HCT116 (cell line): Measurements from ENCODE around the gene NUDT2. TPM values are rescaled to one million over a fixed set of nuclear protein-coding genes. Genes with fewer than 3 reads are reported as not detected.
A peak's percentile ranks its signal among the peaks of the same experiment; 100 is the strongest.

ENCODE experiments used
- ATAC-seq: fragments of 200-7000 bp; cut with Tn5 transposase; 2 replicates; pipeline ENCODE4 v1.9.1; 2020; ENCODE audit warnings: mild to moderate bottlenecking, moderate library complexity
- BruUV-seq: library from RNA; stranded (reverse); fragments of 400-500 nt; replicated peaks from 2 replicates; lab custom pipeline; 2021; lab: Mats Ljungman, UMichigan
- CTCF ChIA-PET: fragments of 300-600 bp; sonication (Branson Sonifier 250); formaldehyde crosslinking; loops from one replicate; lab custom pipeline; 2021; ENCODE audit warnings: antibody characterized with exemption; lab: Charles Lee
- POLR2A ChIA-PET: fragments of 300-600, 350-600 bp; sonication (Branson Sonifier 250); formaldehyde crosslinking; loops from one replicate; lab custom pipeline; 2021; ENCODE audit warnings: antibody characterized with exemption; lab: Charles Lee
- RAD21 ChIA-PET, 2 experiments: fragments of 300-600 bp; sonication (Branson Sonifier 250); formaldehyde crosslinking; loops; one replicate each; lab custom pipeline; 2023; ENCODE audit warnings: low total read pairs in 2 of 2; ENCODE audit not compliant: uncharacterized antibody in 2 of 2, unreplicated experiment in 2 of 2, low non-redundant PET in 1 of 2; lab: Charles Lee
- DNase-seq: peaks from one replicate; pipeline ENCODE4 v3.0.0-alpha.2; 2010; ENCODE audit warnings: low read depth, low spot score
- H2AFZ ChIP-seq: fragments of 200-600 bp; shearing (Covaris generic), sonication (generic); 2 replicates; pipeline ENCODE4 v1.6.1; 2017; ENCODE audit warnings: low read depth, mixed run types, mixed read lengths, antibody characterized with exemption, low read length; ENCODE audit not compliant: poor library complexity, severe bottlenecking
- H3K27ac ChIP-seq: 2 replicates; pipeline ENCODE4 v1.5.1; 2012; ENCODE audit warnings: low read depth, low read length
- H3K27me3 ChIP-seq: fragments of 200-600 bp; sonication (generic); 2 replicates; pipeline ENCODE4 v1.6.1; 2016; ENCODE audit warnings: mixed run types, low read length, mixed read lengths; ENCODE audit not compliant: insufficient read depth
- H3K36me3 ChIP-seq, 2 experiments: fragments of 200-500 bp in 1 of 2; fragments of 200-600 bp in 1 of 2; sonication (Bioruptor generic) in 1 of 2; sonication (generic) in 1 of 2; 2 replicates each; pipeline versions ENCODE4 v1.5.1 to v1.6.1; 2014 to 2016; ENCODE audit warnings: low read length in 2 of 2, inconsistent platforms in 1 of 2, mixed read lengths in 1 of 2, mixed run types in 1 of 2; ENCODE audit not compliant: insufficient read depth in 2 of 2, control insufficient read depth in 1 of 2
- H3K4me1 ChIP-seq, 2 experiments: fragments of 200-600 bp in 1 of 2; sonication (generic) in 1 of 2; 2 replicates each; pipeline versions ENCODE4 v1.5.1 to v1.6.1; 2012 to 2017; ENCODE audit warnings: low read length in 2 of 2, inconsistent platforms in 1 of 2, mild to moderate bottlenecking in 1 of 2, mixed read lengths in 1 of 2, mixed run types in 1 of 2, moderate library complexity in 1 of 2; ENCODE audit not compliant: insufficient read depth in 2 of 2, control insufficient read depth in 1 of 2
- H3K4me2 ChIP-seq: fragments of 200-600 bp; sonication (generic); 2 replicates; pipeline ENCODE4 v1.6.1; 2017; ENCODE audit warnings: mixed run types, low read length, mixed read lengths
- H3K4me3 ChIP-seq, 2 experiments: fragments of 200-600 bp in 1 of 2; sonication (generic) in 1 of 2; replicated peaks in 1 of 2; 2 replicates each; pipeline ENCODE4 v1.5.1; 2011 to 2016; ENCODE audit warnings: low read length in 2 of 2, control low read depth in 1 of 2, low read depth in 1 of 2, mild to moderate bottlenecking in 1 of 2, mixed read lengths in 1 of 2, mixed run types in 1 of 2
- H3K79me2 ChIP-seq: fragments of 200-600 bp; sonication (generic); 2 replicates; pipeline ENCODE4 v1.6.1; 2017; ENCODE audit warnings: mild to moderate bottlenecking, mixed run types, low read length, moderate library complexity, mixed read lengths; ENCODE audit not compliant: insufficient read depth
- H3K9ac ChIP-seq: fragments of 200-600 bp; sonication (generic); 2 replicates; pipeline ENCODE4 v1.6.1; 2016; ENCODE audit warnings: low read length, mixed read lengths
- H3K9me2 ChIP-seq: fragments of 200-600 bp; sonication (generic), shearing (Covaris generic); 2 replicates; pipeline ENCODE4 v1.6.1; 2017; ENCODE audit warnings: mixed run types, mild to moderate bottlenecking, moderate library complexity; ENCODE audit not compliant: insufficient read depth
- H3K9me3 ChIP-seq, 2 experiments: fragments of 200-500 bp in 1 of 2; fragments of 200-600 bp in 1 of 2; sonication (Bioruptor generic) in 1 of 2; sonication (generic) in 1 of 2; 2 replicates each; pipeline ENCODE4 v1.6.1; 2014 to 2017; ENCODE audit warnings: low read length in 2 of 2, mixed read lengths in 2 of 2, inconsistent platforms in 1 of 2, low read depth in 1 of 2, mild to moderate bottlenecking in 1 of 2, mixed run types in 1 of 2, moderate library complexity in 1 of 2; ENCODE audit not compliant: control insufficient read depth in 1 of 2, insufficient read depth in 1 of 2
- H4K20me1 ChIP-seq: fragments of 200-600 bp; sonication (generic), shearing (Covaris generic); 2 replicates; pipeline ENCODE4 v1.6.1; 2017; ENCODE audit warnings: mixed run types, mild to moderate bottlenecking, moderate library complexity; ENCODE audit not compliant: insufficient read depth
- ATF3 ChIP-seq: IDR thresholded peaks from 2 replicates; pipeline ENCODE4 v1.6.1; 2012
- CBX3 ChIP-seq: IDR thresholded peaks from 2 replicates; pipeline ENCODE4 v1.6.1; 2012; ENCODE audit warnings: low read depth
- CEBPB ChIP-seq: IDR thresholded peaks from 2 replicates; pipeline ENCODE4 v1.6.1; 2012; ENCODE audit warnings: low read depth
- CTCF ChIP-seq, 3 experiments: fragments of 200-600 bp in 1 of 3; sonication (generic) in 1 of 3; IDR thresholded peaks in 2 of 3; conservative IDR thresholded peaks in 1 of 3; 2 replicates each; pipeline ENCODE4 v1.5.1; 2012 to 2017; ENCODE audit warnings: low read depth in 2 of 3, low read length in 2 of 3, antibody characterized with exemption in 1 of 3, borderline replicate concordance in 1 of 3, control low read depth in 1 of 3, mild to moderate bottlenecking in 1 of 3, mixed read lengths in 1 of 3, mixed run types in 1 of 3, moderate library complexity in 1 of 3; ENCODE audit not compliant: insufficient read depth in 1 of 3
- EGR1 ChIP-seq: IDR thresholded peaks from 2 replicates; pipeline ENCODE4 v1.6.1; 2012; ENCODE audit warnings: low read depth
- ELF1 ChIP-seq: IDR thresholded peaks from 2 replicates; pipeline ENCODE4 v1.6.1; 2012; ENCODE audit warnings: low read depth, borderline replicate concordance
- EZH2 ChIP-seq: fragments of 200-600 bp; sonication (generic); IDR thresholded peaks from 2 replicates; pipeline ENCODE4 v1.6.1; 2017; ENCODE audit warnings: antibody characterized with exemption, mixed run types
- EZH2phosphoT487 ChIP-seq: fragments of 200-600 bp; IDR thresholded peaks from 2 replicates; pipeline ENCODE4 v1.6.1; 2018; ENCODE audit warnings: antibody characterized with exemption, borderline replicate concordance
- FOSL1 ChIP-seq: IDR thresholded peaks from 2 replicates; pipeline ENCODE4 v1.6.1; 2012; ENCODE audit warnings: low read depth
- POLR2A ChIP-seq: IDR thresholded peaks from 2 replicates; pipeline ENCODE4 v1.7.0; 2011; ENCODE audit warnings: borderline replicate concordance; ENCODE audit not compliant: insufficient read depth, insufficient read length; ENCODE audit errors: extremely low read depth
- POLR2AphosphoS5 ChIP-seq: IDR thresholded peaks from 2 replicates; pipeline ENCODE4 v1.6.1; 2011; ENCODE audit warnings: mild to moderate bottlenecking, low read depth, low read length, moderate library complexity
- RAD21 ChIP-seq: IDR thresholded peaks from 2 replicates; pipeline ENCODE4 v1.6.1; 2012; ENCODE audit warnings: low read depth, mild to moderate bottlenecking
- SIN3A ChIP-seq: IDR thresholded peaks from 2 replicates; pipeline ENCODE4 v1.6.1; 2012; ENCODE audit warnings: low read depth
- TCF7L2 ChIP-seq: IDR thresholded peaks from 2 replicates; pipeline ENCODE4 v1.7.0; 2011; ENCODE audit warnings: borderline replicate concordance, inconsistent platforms; ENCODE audit not compliant: insufficient read depth, insufficient read length; ENCODE audit errors: extremely low read depth
- ZFX ChIP-seq: fragments of 450-650 bp; IDR thresholded peaks from 2 replicates; pipeline ENCODE4 v1.6.1; 2017
- ZNF274 ChIP-seq: fragments of 200-500 bp; sonication (Bioruptor generic); IDR thresholded peaks from 2 replicates; pipeline ENCODE4 v1.6.1; 2014; ENCODE audit warnings: mild to moderate bottlenecking, low read depth, low read length, inconsistent platforms
- intact Hi-C: fragments of 100-400 bp; cut with micrococcal nuclease; formaldehyde crosslinking; loops from 2 replicates; pipeline ENCODE4 v1.10.0; 2022
- total RNA-seq: library from RNA; stranded (reverse); gene quantifications from one replicate; pipeline ENCODE4 v1.2.1, GENCODE V29; 2021; ENCODE audit not compliant: unreplicated experiment
- TF ChIP-seq, protein P1 (sequence below): IDR thresholded peaks from 2 replicates; pipeline ENCODE4 v1.6.1; 2012; ENCODE audit warnings: low read depth
- TF ChIP-seq, protein P2 (sequence below): IDR thresholded peaks from 2 replicates; pipeline ENCODE4 v1.6.1; 2011; ENCODE audit warnings: mild to moderate bottlenecking, low read length, moderate library complexity; ENCODE audit not compliant: insufficient replicate concordance; ENCODE audit errors: extremely low read depth

The NUDT2 gene
- total RNA-seq, 1 experiment from 2014 or later = 39.3 TPM

DNA sequence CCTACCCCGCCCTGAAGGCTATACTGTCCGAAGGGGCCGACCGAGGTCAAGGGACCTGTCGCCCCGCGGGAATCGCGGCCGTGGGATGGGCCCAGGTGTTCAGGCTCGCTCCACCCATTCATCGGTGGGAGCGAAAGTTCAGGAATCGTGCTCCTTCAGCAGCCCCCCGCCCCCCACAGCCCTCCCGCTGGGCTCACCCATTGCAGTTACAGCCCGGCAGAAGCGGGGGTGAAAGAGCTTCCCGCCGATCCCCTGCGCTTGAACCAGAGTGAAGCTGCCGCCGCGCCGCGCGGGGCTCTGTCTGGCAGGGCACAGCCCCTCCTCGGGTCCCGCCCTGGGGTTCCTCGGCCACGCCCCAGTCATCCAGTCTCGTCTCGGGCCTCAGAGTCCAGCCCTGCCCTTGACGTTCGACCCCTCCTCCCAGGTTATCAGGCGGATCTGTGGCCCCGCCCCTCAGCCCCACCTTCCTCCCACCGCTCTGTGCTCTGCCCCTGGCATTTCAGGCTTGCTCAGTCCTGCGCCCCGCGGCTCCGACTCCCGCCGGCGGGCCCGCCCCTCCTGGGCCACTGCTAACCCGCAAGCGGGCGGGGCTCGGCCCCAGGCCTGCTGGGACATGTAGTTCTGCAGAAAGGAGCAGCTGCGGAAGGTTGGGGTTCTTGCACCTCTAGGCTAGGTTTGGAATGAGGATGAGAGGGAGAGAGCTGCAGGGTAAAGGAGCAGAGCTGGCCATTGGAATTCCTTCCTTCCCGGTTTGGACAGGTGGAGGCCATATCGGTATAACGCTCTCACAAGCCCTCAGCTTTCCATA, 47.4 kb downstream of the NUDT2 start, which contains the start of gene MYORG:
Gene MYORG, minus strand, starts transcription at position 303 of the 808 bp plus-strand sequence. CDS start 3,955 bp downstream, outside the sequence.
- H3K4me2 ChIP-seq = peak within 1 kb of the TSS; percentile 97
- CTCF ChIA-PET = interaction anchor here (0.6 to 6.7 kb wide), 6 partner anchors 10 to 227 kb away, joined by 3 to 54 read pairs (median 3); no protein-coding TSS in a partner anchor
- ATAC-seq (peak; percentile 84), DNase-seq (peak; percentile 94)
- H3K27me3 ChIP-seq = no peaks in the 10 kb centered on the region
- H3K9me2 ChIP-seq = no peaks in the 10 kb centered on the region
- BruUV-seq = no TSS peak
- peak within 1 kb of the TSS; percentile 72 to 84 for H3K4me3 ChIP-seq
- intact Hi-C loops = loop anchor here (5.0 kb wide), 3 partner anchors 119 to 249 kb away; partner anchors contain the start of genes DCAF12 and UBAP1
- H3K4me1 ChIP-seq = peaks cover 31 to 50% of the 10 kb centered on the region in 2 experiments
- peak within 1 kb of the TSS; percentile 46 for H3K27ac ChIP-seq
- H3K79me2 ChIP-seq = no peaks in the 10 kb centered on the region
- H2AFZ ChIP-seq = peak within 1 kb of the TSS; percentile 70
- H3K9ac ChIP-seq = peak within 1 kb of the TSS; percentile 70
- H3K36me3 ChIP-seq = no peaks in the 10 kb centered on the region; a peak in 1 of 4 replicates
- RAD21 ChIA-PET = interaction anchor here in 1 of 2 experiments (1.2 kb wide), 1 partner anchor 452 kb away, joined by 3 read pairs; no protein-coding TSS in a partner anchor
- no peaks in the 10 kb centered on the region for H3K9me3 ChIP-seq
- no peaks in the 10 kb centered on the region for H4K20me1 ChIP-seq
- POLR2A ChIA-PET = interaction anchor here (0.8 to 1.5 kb wide), 3 partner anchors 42 to 261 kb away, joined by 3 to 5 read pairs (median 4); partner anchors contain the start of gene SIGMAR1
- TF ChIP-seq CBX3 (no peak), POLR2AphosphoS5 (peak; percentile 89), EZH2phosphoT487 (no peak), EZH2 (no peak), TCF7L2 (peak; percentile 10), CEBPB (no peak), SIN3A (no peak), ELF1 (no peak), ZNF274 (no peak), ATF3 (no peak), POLR2A (peak; percentile 29), FOSL1 (no peak), RAD21 (no peak), CTCF (IDR thresholded peaks at IDR 0.05 in 2 of 3, conservative IDR thresholded peaks at IDR 0.05 in 1 of 3; ENCODE audit: borderline replicate concordance in 1 of 3, insufficient read depth in 1 of 3, low read depth in 2 of 3, low read length in 2 of 3) (no peak), EGR1 (no peak), ZFX (no peak)
- TF ChIP-seq, protein P1, sequence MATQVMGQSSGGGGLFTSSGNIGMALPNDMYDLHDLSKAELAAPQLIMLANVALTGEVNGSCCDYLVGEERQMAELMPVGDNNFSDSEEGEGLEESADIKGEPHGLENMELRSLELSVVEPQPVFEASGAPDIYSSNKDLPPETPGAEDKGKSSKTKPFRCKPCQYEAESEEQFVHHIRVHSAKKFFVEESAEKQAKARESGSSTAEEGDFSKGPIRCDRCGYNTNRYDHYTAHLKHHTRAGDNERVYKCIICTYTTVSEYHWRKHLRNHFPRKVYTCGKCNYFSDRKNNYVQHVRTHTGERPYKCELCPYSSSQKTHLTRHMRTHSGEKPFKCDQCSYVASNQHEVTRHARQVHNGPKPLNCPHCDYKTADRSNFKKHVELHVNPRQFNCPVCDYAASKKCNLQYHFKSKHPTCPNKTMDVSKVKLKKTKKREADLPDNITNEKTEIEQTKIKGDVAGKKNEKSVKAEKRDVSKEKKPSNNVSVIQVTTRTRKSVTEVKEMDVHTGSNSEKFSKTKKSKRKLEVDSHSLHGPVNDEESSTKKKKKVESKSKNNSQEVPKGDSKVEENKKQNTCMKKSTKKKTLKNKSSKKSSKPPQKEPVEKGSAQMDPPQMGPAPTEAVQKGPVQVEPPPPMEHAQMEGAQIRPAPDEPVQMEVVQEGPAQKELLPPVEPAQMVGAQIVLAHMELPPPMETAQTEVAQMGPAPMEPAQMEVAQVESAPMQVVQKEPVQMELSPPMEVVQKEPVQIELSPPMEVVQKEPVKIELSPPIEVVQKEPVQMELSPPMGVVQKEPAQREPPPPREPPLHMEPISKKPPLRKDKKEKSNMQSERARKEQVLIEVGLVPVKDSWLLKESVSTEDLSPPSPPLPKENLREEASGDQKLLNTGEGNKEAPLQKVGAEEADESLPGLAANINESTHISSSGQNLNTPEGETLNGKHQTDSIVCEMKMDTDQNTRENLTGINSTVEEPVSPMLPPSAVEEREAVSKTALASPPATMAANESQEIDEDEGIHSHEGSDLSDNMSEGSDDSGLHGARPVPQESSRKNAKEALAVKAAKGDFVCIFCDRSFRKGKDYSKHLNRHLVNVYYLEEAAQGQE = no peak
- TF ChIP-seq, protein P2, sequence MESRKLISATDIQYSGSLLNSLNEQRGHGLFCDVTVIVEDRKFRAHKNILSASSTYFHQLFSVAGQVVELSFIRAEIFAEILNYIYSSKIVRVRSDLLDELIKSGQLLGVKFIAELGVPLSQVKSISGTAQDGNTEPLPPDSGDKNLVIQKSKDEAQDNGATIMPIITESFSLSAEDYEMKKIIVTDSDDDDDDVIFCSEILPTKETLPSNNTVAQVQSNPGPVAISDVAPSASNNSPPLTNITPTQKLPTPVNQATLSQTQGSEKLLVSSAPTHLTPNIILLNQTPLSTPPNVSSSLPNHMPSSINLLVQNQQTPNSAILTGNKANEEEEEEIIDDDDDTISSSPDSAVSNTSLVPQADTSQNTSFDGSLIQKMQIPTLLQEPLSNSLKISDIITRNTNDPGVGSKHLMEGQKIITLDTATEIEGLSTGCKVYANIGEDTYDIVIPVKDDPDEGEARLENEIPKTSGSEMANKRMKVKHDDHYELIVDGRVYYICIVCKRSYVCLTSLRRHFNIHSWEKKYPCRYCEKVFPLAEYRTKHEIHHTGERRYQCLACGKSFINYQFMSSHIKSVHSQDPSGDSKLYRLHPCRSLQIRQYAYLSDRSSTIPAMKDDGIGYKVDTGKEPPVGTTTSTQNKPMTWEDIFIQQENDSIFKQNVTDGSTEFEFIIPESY = peak; percentile 41
